T-cell (primary cell): Measurements from ENCODE around the gene LGI4. TPM values are rescaled to one million over a fixed set of nuclear protein-coding genes. Genes with fewer than 3 reads are reported as not detected.

Experiments used
- ATAC-seq, 4 experiments: fragments of 200-7000 bp in 3 of 4; fragments of 150-1000 bp in 1 of 4; cut with Tn5 transposase; replicated peaks in 1 of 4; 1 replicate in 3 of 4; 2 replicates in 1 of 4; pipeline ENCODE4 v1.10.0; 2021; ENCODE audit warnings: moderate library complexity in 3 of 4, mild to moderate bottlenecking in 2 of 4, moderate number of reproducible peaks in 1 of 4
- CTCF ChIA-PET, 2 donors: fragments of 300-600 bp; sonication (Branson Sonifier 250); formaldehyde crosslinking; loops; one replicate each; lab custom pipeline; 2022; ENCODE audit warnings: antibody characterized with exemption in 2 of 2; lab: Charles Lee
- POLR2A ChIA-PET, 2 donors: fragments of 300-600 bp; sonication (Branson Sonifier 250); formaldehyde crosslinking; loops; one replicate each; lab custom pipeline; 2022; ENCODE audit warnings: antibody characterized with exemption in 2 of 2; lab: Charles Lee
- DNase-seq, 35 experiments: peaks; one replicate each; pipeline versions ENCODE4 v3.0.0 to v3.0.0-alpha.2; 2013 to 2023
- H3K27ac ChIP-seq: one replicate; pipeline ENCODE4 v1.5.1; 2013; ENCODE audit warnings: low read length
- H3K27me3 ChIP-seq, 2 experiments: replicated peaks in 1 of 2; 1 replicate in 1 of 2; 2 replicates in 1 of 2; pipeline versions ENCODE4 v1.6.1 to v1.7.0; 2013; ENCODE audit warnings: low read length in 1 of 2, mixed read lengths in 1 of 2; ENCODE audit not compliant: control insufficient read depth in 2 of 2, insufficient read depth in 2 of 2; ENCODE audit errors: extremely low read depth in 1 of 2
- H3K36me3 ChIP-seq, 2 donors: 1 replicate in 1 of 2; 2 replicates in 1 of 2; pipeline versions ENCODE4 v1.6.1 to v1.7.0; 2013; ENCODE audit warnings: low read length in 1 of 2; ENCODE audit not compliant: control insufficient read depth in 2 of 2, insufficient read depth in 1 of 2; ENCODE audit errors: extremely low read depth in 1 of 2
- H3K4me1 ChIP-seq, 2 experiments: 1 replicate in 1 of 2; 2 replicates in 1 of 2; pipeline versions ENCODE4 v1.6.1 to v1.7.0; 2013; ENCODE audit warnings: low read length in 2 of 2, mixed read lengths in 1 of 2; ENCODE audit not compliant: insufficient read depth in 2 of 2, control insufficient read depth in 1 of 2; ENCODE audit errors: extremely low read depth in 1 of 2
- H3K4me3 ChIP-seq, 2 donors: 1 replicate in 1 of 2; 2 replicates in 1 of 2; pipeline versions ENCODE4 v1.5.1 to v1.7.0; 2013; ENCODE audit warnings: mild to moderate bottlenecking in 2 of 2, low read length in 1 of 2, moderate library complexity in 1 of 2; ENCODE audit not compliant: control insufficient read depth in 1 of 2; ENCODE audit errors: extremely low read depth in 1 of 2
- H3K9me3 ChIP-seq: 2 replicates; pipeline ENCODE4 v1.7.0; 2013
- H3K27ac Mint-ChIP-seq, 2 donors: one replicate each; pipeline ENCODE4 v1.8.0; 2020 to 2021; ENCODE audit warnings: mild to moderate bottlenecking in 2 of 2, mixed read lengths in 2 of 2
- H3K27me3 Mint-ChIP-seq, 2 donors: one replicate each; pipeline ENCODE4 v1.8.0; 2021 to 2022; ENCODE audit warnings: mixed read lengths in 2 of 2
- H3K36me3 Mint-ChIP-seq: one replicate; pipeline ENCODE4 v1.8.0; 2021; ENCODE audit warnings: mixed read lengths
- H3K4me1 Mint-ChIP-seq, 3 donors: one replicate each; pipeline ENCODE4 v1.8.0; 2020 to 2022; ENCODE audit warnings: mixed read lengths in 3 of 3, mild to moderate bottlenecking in 1 of 3
- H3K4me3 Mint-ChIP-seq, 3 donors: one replicate each; pipeline ENCODE4 v1.8.0; 2020 to 2022; ENCODE audit warnings: mild to moderate bottlenecking in 3 of 3, mixed read lengths in 3 of 3, moderate library complexity in 3 of 3
- H3K9me3 Mint-ChIP-seq, 3 donors: one replicate each; pipeline ENCODE4 v1.8.0; 2020 to 2022; ENCODE audit warnings: mixed read lengths in 3 of 3
- WGBS: methylation state at CpG from one replicate; pipeline ENCODE4 v1.1.5; 2013; ENCODE audit warnings: missing lambda C conversion rate; ENCODE audit not compliant: insufficient coverage; 5-methylcytosine and 5-hydroxymethylcytosine counted together
- total RNA-seq, 35 experiments: library from RNA in 6 of 35; stranded (reverse) in 6 of 35; fragments of 120-200 nt in 1 of 35; gene quantifications; one replicate each; pipeline versions ENCODE4 v1.2.1 to v1.2.4 and lab custom pipeline; 2013 to 2026

Gene LGI4
- total RNA-seq, 5 donors from 2014 or later (not counting 1 experiment from before 2014, with no cell fraction given): 0.15 to 1.1 (median 0.89) TPM

DNA sequence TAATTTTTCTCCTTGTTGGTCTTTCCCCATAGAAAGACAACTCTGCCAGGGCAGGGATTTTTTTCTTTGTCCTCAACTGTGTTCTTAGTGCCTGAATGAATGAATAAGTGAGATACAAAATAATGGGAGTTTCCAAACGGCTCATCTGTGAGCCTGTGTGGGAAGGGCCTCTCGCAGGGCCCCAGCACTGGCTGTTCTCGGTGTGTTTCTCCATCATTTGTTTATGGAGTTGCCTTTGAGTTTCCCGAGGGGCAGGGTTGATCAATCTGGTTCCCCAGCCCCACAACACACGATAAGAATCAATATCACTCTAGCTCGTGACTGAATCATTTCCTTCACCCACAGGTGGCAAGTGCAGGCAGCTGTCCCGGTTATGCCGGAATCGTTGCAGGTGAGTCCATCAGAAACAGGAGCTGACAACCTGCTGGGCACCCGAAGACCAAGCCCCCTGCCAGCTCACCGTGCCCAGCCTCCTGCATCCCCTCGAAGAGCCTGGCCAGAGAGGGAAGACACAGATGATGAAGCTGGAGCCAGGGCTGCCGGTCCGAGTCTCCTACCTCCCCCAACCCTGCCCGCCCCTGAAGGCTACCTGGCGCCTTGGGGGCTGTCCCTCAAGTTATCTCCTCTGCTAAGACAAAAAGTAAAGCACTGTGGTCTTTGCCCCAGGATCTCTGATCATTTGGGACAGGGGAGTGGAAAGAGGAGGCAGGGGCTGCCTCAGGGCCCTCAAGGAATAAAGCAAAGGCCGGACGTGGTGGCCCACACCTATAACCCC is 34.5 kb upstream of the LGI4 start:
- peak overlapping the region in 1 of 3 donors; percentile 32 for H3K4me3 Mint-ChIP-seq
- H3K4me1 Mint-ChIP-seq: peaks cover 55 to 65% (median 56%) of the 10 kb centered on the region in 3 donors
- H3K27ac Mint-ChIP-seq: peak overlapping the region; percentile 82 to 97
- peaks cover 0 to 10% (median 4%) of the 10 kb centered on the region in 3 donors for H3K9me3 Mint-ChIP-seq
- ATAC-seq (no peak), DNase-seq (no peak)
- H3K4me1 ChIP-seq: peaks cover 13 to 40% of the 10 kb centered on the region in 2 experiments
- peaks cover 39% of the 10 kb centered on the region for H3K36me3 Mint-ChIP-seq
- peak overlapping the region; percentile 5 for H3K27ac ChIP-seq
- no peak overlapping the region for H3K4me3 ChIP-seq
- ChIA-PET CTCF (no interaction called here), POLR2A (interaction anchor here (0.7 to 0.8 kb wide), 2 partner anchors 41 to 321 kb away, joined by 3 read pairs; no protein-coding TSS in a partner anchor)
- no peaks in the 10 kb centered on the region for H3K27me3 ChIP-seq
- H3K9me3 ChIP-seq: no peaks in the 10 kb centered on the region
- H3K36me3 ChIP-seq: peaks cover 27 to 46% of the 10 kb centered on the region in 2 donors
- WGBS: 78% methylated on average over 7 of the region's 18 CpGs
- H3K27me3 Mint-ChIP-seq: no peaks in the 10 kb centered on the region

DNA sequence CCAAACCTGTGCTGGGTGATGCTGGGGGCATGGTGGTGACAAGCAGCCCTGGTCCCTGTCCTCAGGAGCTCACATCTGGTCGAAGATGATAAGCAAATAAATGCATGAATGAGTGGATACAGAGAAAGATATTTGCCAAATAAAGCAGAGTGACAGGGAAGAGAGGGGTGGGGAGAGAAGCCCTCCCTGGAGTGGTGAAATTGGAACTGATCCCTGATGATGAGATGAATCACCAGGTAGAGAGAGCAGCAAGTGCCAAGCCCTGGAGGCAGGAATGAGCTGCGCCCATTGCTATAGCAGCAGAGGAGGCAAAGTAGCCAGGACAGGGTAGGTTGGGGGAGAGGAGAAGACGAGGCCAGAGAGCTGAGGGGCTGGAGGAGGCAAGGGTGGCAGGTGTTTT is 33.3 kb upstream of the LGI4 start:
- H3K27ac ChIP-seq: peak overlapping the region; percentile 61
- POLR2A ChIA-PET: interaction anchor here in 1 of 2 donors (0.7 kb wide), 1 partner anchor 31 kb away, joined by 3 read pairs; no protein-coding TSS in a partner anchor

DNA sequence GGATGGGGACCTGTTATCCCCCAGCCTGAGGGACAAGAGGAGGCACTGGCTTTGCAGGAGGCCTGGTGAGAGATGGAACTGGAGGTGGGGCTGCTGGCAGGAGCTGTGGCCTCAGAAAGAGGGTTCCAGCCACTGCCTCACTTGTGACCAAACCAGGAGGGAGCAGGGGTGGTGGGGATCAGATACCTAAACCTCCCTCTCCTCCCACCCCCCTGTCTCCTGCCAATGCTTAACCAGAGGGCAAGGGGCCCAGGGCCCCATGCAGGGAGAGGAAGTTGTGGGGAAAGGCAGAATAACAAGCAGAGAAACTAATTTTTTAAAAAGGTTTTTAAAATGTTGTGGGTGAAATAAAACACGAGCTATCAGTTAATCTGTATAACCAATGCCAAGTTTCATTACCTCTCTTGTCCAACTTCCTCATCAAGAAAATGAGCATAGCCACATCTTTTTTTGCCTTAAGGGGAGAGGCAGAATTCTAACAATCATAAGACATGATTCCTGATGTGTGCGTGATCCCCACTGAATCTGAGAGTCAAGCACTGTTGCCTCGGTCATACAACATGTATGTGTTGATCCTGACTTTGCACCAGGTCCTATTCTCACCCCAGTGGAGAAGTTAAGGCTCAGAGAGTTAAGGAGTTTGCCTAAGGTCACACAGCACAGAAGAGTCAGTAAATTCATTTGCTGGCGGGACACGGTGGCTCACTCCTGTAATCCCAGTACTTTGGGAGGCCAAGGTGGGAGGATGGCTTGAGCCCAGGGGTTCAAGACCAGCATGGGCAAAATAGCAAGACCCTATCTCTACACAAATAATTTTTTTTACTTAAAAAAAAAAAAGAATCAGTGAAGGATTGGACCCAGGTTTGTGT is 32.6 kb upstream of the LGI4 start:
- H3K4me3 Mint-ChIP-seq: peak overlapping the region; percentile 13 to 60 (median 34)
- H3K27me3 Mint-ChIP-seq: no peaks in the 10 kb centered on the region
- DNase-seq (peak in 6 of 35 experiments; percentile 15 to 29 (median 24)), ATAC-seq (peak; percentile 17 to 56 (median 43))
- peak overlapping the region; percentile 61 for H3K27ac ChIP-seq
- CTCF ChIA-PET: interaction anchor here in 1 of 2 donors (0.6 to 0.9 kb wide), 2 partner anchors 14 to 136 kb away, joined by 3 to 5 read pairs; partner anchors contain the start of gene FXYD5
- no peaks in the 10 kb centered on the region for H3K9me3 ChIP-seq
- peak overlapping the region; percentile 93 to 97 for H3K27ac Mint-ChIP-seq
- H3K27me3 ChIP-seq: no peaks in the 10 kb centered on the region
- POLR2A ChIA-PET: interaction anchor here (0.6 to 1.1 kb wide), 3 partner anchors 13 to 26 kb away, joined by 3 to 7 read pairs (median 7); partner anchors contain the start of gene FXYD5 (in 1 of the 2)
- 65% methylated on average over 2 of the region's 5 CpGs for WGBS
- peaks cover 39 to 66% of the 10 kb centered on the region in 2 donors for H3K36me3 ChIP-seq
- peaks cover 0 to 15% (median 6%) of the 10 kb centered on the region in 3 donors for H3K9me3 Mint-ChIP-seq
- H3K4me1 Mint-ChIP-seq: peaks cover 47 to 56% (median 52%) of the 10 kb centered on the region in 3 donors
- peaks cover 58% of the 10 kb centered on the region for H3K36me3 Mint-ChIP-seq
- H3K4me1 ChIP-seq: peaks cover 13 to 35% of the 10 kb centered on the region in 2 experiments
- no peak overlapping the region for H3K4me3 ChIP-seq

More for the DNA sequence above, 33.3 kb upstream of the LGI4 start:
- peaks cover 38 to 58% of the 10 kb centered on the region in 2 donors for H3K36me3 ChIP-seq
- no peak overlapping the region for H3K4me3 ChIP-seq
- H3K4me1 ChIP-seq: peaks cover 13 to 40% of the 10 kb centered on the region in 2 experiments
- CTCF ChIA-PET: no interaction called here
- H3K27ac Mint-ChIP-seq: peak overlapping the region; percentile 93 to 97
- H3K4me1 Mint-ChIP-seq: peaks cover 53 to 56% (median 55%) of the 10 kb centered on the region in 3 donors
- H3K27me3 ChIP-seq: no peaks in the 10 kb centered on the region
- WGBS: 64% methylated on average over 2 of the region's 3 CpGs
- H3K27me3 Mint-ChIP-seq: no peaks in the 10 kb centered on the region
- no peaks in the 10 kb centered on the region for H3K9me3 ChIP-seq
- H3K36me3 Mint-ChIP-seq: peaks cover 51% of the 10 kb centered on the region
- peaks cover 0 to 15% (median 6%) of the 10 kb centered on the region in 3 donors for H3K9me3 Mint-ChIP-seq
- DNase-seq: no peak
- ATAC-seq: no peak
- H3K4me3 Mint-ChIP-seq: no peak overlapping the region

DNA sequence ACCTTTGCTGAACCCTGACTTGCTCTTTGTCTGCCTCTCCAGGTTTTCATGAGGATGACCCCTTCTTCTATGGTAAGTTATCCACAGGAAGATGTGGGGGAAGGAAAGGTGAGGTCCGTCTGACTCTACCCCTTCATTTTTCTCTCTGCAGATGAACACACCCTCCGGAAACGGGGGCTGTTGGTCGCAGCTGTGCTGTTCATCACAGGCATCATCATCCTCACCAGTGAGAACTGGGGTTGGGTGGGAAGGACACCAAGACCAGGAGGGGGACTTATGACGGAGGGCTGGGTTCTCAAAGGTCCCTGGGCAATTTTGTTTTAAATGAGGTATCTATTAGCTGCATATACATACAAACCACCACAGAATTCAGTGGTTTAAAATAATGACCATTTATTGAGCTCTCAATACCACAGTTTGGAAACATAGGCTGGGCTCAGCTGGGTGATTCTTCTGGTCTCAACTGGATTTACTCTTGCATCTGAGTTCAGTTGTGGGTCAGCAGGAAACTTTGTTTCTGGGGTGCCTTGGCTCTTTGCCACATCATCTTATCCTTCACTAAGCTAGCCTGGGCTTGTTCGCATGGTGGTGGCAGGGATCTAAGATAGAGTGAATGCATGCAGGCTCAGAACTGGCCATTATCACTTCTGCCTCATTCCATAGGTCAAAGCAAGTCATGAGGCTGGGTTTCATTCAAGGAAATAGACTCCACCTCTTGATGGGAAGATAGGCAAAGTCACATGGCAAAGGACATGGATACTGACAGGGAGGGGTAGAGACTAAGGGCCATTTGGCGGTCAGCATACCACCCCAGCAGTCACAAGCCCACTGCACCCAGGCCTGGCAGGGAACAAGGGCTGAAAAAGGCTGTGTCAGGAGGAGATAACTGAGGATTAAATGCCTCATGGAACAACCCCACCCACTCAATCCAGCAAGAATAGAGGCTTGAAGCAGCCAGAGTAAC is 31.5 kb upstream of the LGI4 start:
- POLR2A ChIA-PET: interaction anchor here (0.8 to 1.1 kb wide), 2 partner anchors 12 to 25 kb away, joined by 3 to 7 read pairs; partner anchors contain the start of gene FXYD5 (in 1 of the 2)
- Mint-ChIP-seq H3K36me3 (peaks cover 69% of the 10 kb centered on the region), H3K4me1 (peaks cover 44 to 55% (median 50%) of the 10 kb centered on the region in 3 donors)

DNA sequence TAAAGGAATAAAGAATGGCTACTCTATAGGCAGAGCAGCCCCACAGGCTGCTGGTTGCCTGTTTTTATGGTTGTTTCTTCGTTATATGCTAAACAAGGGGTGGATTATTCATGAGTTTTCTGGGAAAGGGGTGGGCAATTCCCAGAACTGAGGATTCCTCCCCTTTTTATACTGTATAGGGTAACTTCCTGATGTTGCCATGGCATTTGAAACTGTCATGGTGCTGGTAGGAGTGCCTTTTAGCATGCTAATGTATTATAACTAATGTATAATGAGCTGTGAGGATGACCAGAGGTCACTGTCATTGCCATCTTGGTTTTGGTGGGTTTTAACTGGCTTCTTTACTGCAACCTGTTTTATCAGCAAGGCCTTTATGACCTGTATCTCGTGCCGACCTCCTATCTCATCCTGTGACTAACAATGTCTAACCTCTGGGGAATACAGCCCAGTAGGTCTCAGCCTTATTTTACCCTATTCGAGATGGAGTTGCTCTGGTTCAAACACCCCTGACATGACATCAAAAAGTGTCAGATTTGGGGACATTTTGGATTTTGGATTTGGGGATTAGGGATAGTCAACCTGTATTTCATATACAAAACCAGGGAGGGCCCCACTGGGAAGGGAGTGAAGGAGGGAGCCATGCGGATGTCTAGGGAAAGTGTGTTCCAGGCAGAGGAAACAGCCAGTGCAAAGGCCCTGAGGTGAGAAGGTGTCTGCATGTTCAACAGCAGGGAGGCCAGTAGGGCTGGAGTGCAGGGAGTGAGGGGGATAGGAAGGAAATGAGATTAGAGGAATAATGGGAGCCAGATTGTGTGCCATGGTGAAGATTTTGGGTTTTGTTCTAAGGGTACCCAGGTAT is 30.6 kb upstream of the LGI4 start:
- no peaks in the 10 kb centered on the region for H3K9me3 ChIP-seq
- peaks cover 78% of the 10 kb centered on the region for H3K36me3 Mint-ChIP-seq
- H3K4me3 ChIP-seq: no peak overlapping the region
- peak overlapping the region; percentile 61 for H3K27ac ChIP-seq
- H3K4me1 Mint-ChIP-seq: peaks cover 42 to 61% (median 51%) of the 10 kb centered on the region in 3 donors
- peaks cover 4 to 15% (median 9%) of the 10 kb centered on the region in 3 donors for H3K9me3 Mint-ChIP-seq
- peaks cover 39 to 86% of the 10 kb centered on the region in 2 donors for H3K36me3 ChIP-seq
- POLR2A ChIA-PET: no interaction called here
- CTCF ChIA-PET: interaction anchor here in 1 of 2 donors (0.6 kb wide), 1 partner anchor 283 kb away, joined by 4 read pairs; no protein-coding TSS in a partner anchor
- ATAC-seq (no peak), DNase-seq (no peak)
- H3K27me3 Mint-ChIP-seq: no peaks in the 10 kb centered on the region
- H3K27ac Mint-ChIP-seq: peak overlapping the region; percentile 74 to 97
- H3K4me3 Mint-ChIP-seq: peak overlapping the region in 1 of 3 donors; percentile 10
- H3K4me1 ChIP-seq: peaks cover 13 to 25% of the 10 kb centered on the region in 2 experiments
- WGBS: 86% methylated on average over 4 of the region's 5 CpGs
- H3K27me3 ChIP-seq: no peaks in the 10 kb centered on the region

More for the DNA sequence above, 31.5 kb upstream of the LGI4 start:
- ATAC-seq: no peak
- no CpG with 5 or more reads among the region's 7 CpGs for WGBS
- CTCF ChIA-PET: interaction anchor here (0.6 to 1.0 kb wide), 3 partner anchors 25 to 282 kb away, joined by 4 to 5 read pairs (median 4); no protein-coding TSS in a partner anchor
- Mint-ChIP-seq H3K4me3 (peak overlapping the region in 2 of 3 donors; percentile 6 to 60), H3K9me3 (peaks cover 4 to 15% (median 9%) of the 10 kb centered on the region in 3 donors), H3K27me3 (no peaks in the 10 kb centered on the region), H3K27ac (peak overlapping the region; percentile 93 to 97)
- H3K27me3 ChIP-seq: no peaks in the 10 kb centered on the region
- peak overlapping the region in 1 of 2 donors; percentile 40 for H3K4me3 ChIP-seq
- H3K9me3 ChIP-seq: no peaks in the 10 kb centered on the region
- H3K27ac ChIP-seq: peak overlapping the region; percentile 61
- peaks cover 39 to 77% of the 10 kb centered on the region in 2 donors for H3K36me3 ChIP-seq
- H3K4me1 ChIP-seq: peaks cover 13 to 25% of the 10 kb centered on the region in 2 experiments
- DNase-seq: no peak
